OCI-LY3 (cell line): Measurements from ENCODE around the gene MXD1.

Source experiments
- H2AFZ ChIP-seq: fragments of 200-600, 300-600 bp; shearing (Covaris generic); 2 replicates; pipeline ENCODE4 v1.6.0; 2014; ENCODE audit warnings: antibody characterized with exemption, low read depth, low read length
- H3K27ac ChIP-seq: fragments of 200-600, 300-600 bp; sonication (generic); 2 replicates; pipeline ENCODE4 v1.5.1; 2014; ENCODE audit warnings: mild to moderate bottlenecking, low read length, moderate library complexity, mixed read lengths
- H3K27me3 ChIP-seq: fragments of 200-600, 300-600 bp; sonication (generic); 2 replicates; pipeline ENCODE4 v1.6.1; 2014; ENCODE audit warnings: low read depth, low read length, mixed read lengths
- H3K36me3 ChIP-seq: fragments of 200-600, 300-600 bp; sonication (generic); replicated peaks from 2 replicates; pipeline ENCODE3; 2014; ENCODE audit warnings: low read depth, low read length, mixed read lengths
- H3K4me1 ChIP-seq: fragments of 300-600, 200-600 bp; sonication (generic); 2 replicates; pipeline ENCODE4 v1.6.1; 2014; ENCODE audit warnings: low read length, mixed read lengths
- H3K4me2 ChIP-seq: fragments of 200-600, 300-600 bp; sonication (generic); 2 replicates; pipeline ENCODE4 v1.6.1; 2014; ENCODE audit warnings: low read length, mixed read lengths
- H3K4me3 ChIP-seq: fragments of 300-600, 200-600 bp; sonication (generic); 2 replicates; pipeline ENCODE4 v1.5.1; 2014; ENCODE audit warnings: antibody characterized with exemption, mild to moderate bottlenecking, low read length, moderate library complexity
- H3K79me2 ChIP-seq: fragments of 300-600, 200-600 bp; shearing (Covaris generic); 2 replicates; pipeline ENCODE4 v1.6.1; 2014; ENCODE audit warnings: mild to moderate bottlenecking, low read length, mixed read lengths
- H3K9ac ChIP-seq: fragments of 300-600, 200-600 bp; shearing (Covaris generic); 2 replicates; pipeline ENCODE4 v1.6.0; 2014; ENCODE audit warnings: mild to moderate bottlenecking, low read length, moderate library complexity
- H3K9me3 ChIP-seq: fragments of 200-600, 300-600 bp; shearing (Covaris generic); 2 replicates; pipeline ENCODE4 v1.6.1; 2014; ENCODE audit warnings: low read length, mixed read lengths; ENCODE audit not compliant: insufficient read depth
- H4K20me1 ChIP-seq: fragments of 200-600, 300-600 bp; sonication (generic); 2 replicates; pipeline ENCODE4 v1.6.1; 2016; ENCODE audit warnings: low read length, mixed read lengths; ENCODE audit not compliant: insufficient read depth
- EZH2phosphoT487 ChIP-seq: fragments of 200-600 bp; shearing (Covaris generic); IDR thresholded peaks from 2 replicates; pipeline ENCODE4 v1.6.1; 2018; ENCODE audit warnings: antibody characterized with exemption, mixed run types, low read depth
- TF ChIP-seq, protein P1 (sequence below): fragments of 200-600, 300-600 bp; sonication (generic); IDR thresholded peaks from 2 replicates; pipeline ENCODE4 v1.5.1; 2014; ENCODE audit warnings: antibody characterized with exemption, low read length, low read depth

MXD1 gene

DNA sequence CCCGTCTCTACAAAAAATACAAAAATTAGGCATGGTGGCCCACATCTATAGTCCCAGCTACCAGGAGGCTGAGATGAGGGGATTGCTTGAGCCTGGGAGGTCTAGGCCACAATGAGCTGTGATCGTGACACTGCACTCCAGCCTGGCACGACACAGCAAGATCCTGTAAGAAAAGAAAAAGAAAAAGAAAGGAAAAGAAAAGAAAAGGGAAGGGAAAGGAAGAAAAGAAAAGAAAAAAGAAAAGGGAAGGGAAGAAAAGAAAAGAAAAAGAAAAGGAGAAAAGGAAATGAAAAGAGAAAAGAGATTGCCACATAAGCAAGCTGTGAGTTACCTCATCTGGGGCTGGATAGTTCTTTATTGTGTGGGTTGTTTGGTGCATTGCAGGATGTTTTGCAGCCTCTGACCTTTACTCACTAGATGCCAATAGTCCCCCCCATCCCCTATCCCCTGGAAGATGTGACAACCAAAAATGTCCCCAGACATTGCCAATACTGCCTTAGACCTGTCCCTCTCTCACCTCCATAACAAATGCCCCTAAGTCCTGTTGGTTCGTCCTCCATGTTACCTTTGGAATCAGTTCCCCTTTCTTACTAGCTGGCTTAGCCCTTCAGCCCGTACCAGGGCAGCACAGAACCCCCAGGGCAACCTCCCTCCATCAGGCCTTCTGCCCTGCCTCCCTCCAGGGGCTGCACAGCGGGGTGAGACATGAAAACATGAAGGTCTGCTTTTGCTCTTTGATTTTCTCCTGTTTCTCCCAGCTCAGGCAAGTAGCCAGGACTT is 37.6 kb downstream of the MXD1 start:
- no peaks in the 10 kb centered on the region for H3K36me3 ChIP-seq
- H3K9me3 ChIP-seq, result no peaks in the 10 kb centered on the region
- TF ChIP-seq, protein P1, sequence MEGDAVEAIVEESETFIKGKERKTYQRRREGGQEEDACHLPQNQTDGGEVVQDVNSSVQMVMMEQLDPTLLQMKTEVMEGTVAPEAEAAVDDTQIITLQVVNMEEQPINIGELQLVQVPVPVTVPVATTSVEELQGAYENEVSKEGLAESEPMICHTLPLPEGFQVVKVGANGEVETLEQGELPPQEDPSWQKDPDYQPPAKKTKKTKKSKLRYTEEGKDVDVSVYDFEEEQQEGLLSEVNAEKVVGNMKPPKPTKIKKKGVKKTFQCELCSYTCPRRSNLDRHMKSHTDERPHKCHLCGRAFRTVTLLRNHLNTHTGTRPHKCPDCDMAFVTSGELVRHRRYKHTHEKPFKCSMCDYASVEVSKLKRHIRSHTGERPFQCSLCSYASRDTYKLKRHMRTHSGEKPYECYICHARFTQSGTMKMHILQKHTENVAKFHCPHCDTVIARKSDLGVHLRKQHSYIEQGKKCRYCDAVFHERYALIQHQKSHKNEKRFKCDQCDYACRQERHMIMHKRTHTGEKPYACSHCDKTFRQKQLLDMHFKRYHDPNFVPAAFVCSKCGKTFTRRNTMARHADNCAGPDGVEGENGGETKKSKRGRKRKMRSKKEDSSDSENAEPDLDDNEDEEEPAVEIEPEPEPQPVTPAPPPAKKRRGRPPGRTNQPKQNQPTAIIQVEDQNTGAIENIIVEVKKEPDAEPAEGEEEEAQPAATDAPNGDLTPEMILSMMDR, result no peak
- TF ChIP-seq EZH2phosphoT487, result no peak
- no peaks in the 10 kb centered on the region for H4K20me1 ChIP-seq
- H3K9ac ChIP-seq, result no peak overlapping the region
- no peak overlapping the region for H3K27ac ChIP-seq
- H3K4me1 ChIP-seq, result 0 out of 2 replicates have a peak, but pooled peaks cover 3% of the 10 kb centered on the region
- H3K4me3 ChIP-seq, result no peak overlapping the region
- peaks cover 13% of the 10 kb centered on the region for H3K27me3 ChIP-seq
- no peak overlapping the region for H3K4me2 ChIP-seq
- no peak overlapping the region for H2AFZ ChIP-seq
- H3K79me2 ChIP-seq, result no peaks in the 10 kb centered on the region

GRCh38 chr2:69954084-69954483 is 39.2 kb downstream of the MXD1 start:
- H3K27ac ChIP-seq, result no peak overlapping the region
- H3K36me3 ChIP-seq, result no peaks in the 10 kb centered on the region
- no peaks in the 10 kb centered on the region for H4K20me1 ChIP-seq
- H3K79me2 ChIP-seq, result no peaks in the 10 kb centered on the region
- H2AFZ ChIP-seq, result no peak overlapping the region
- H3K9me3 ChIP-seq, result no peaks in the 10 kb centered on the region
- peaks cover 18% of the 10 kb centered on the region for H3K27me3 ChIP-seq
- H3K4me3 ChIP-seq, result no peak overlapping the region
- H3K4me2 ChIP-seq, result no peak overlapping the region
- no peak overlapping the region for H3K9ac ChIP-seq
- no peak for TF ChIP-seq EZH2phosphoT487
- TF ChIP-seq, protein P1, result no peak
- H3K4me1 ChIP-seq, result peaks cover 5% of the 10 kb centered on the region; the same call in 1 of the 2 replicates

GRCh38 chr2:69955029-69955428 is 40.1 kb downstream of the MXD1 start:
- Histone ChIP-seq H2AFZ (no peak overlapping the region), H3K79me2 (no peaks in the 10 kb centered on the region), H3K4me1 (peaks cover 5% of the 10 kb centered on the region; the same call in 1 of the 2 replicates), H3K27me3 (peaks cover 18% of the 10 kb centered on the region), H3K4me3 (no peak overlapping the region), H3K4me2 (no peak overlapping the region), H3K9me3 (no peaks in the 10 kb centered on the region), H3K9ac (no peak overlapping the region), H4K20me1 (no peaks in the 10 kb centered on the region), H3K27ac (no peak overlapping the region), H3K36me3 (no peaks in the 10 kb centered on the region)
- TF ChIP-seq, protein P1, result no peak
- TF ChIP-seq EZH2phosphoT487, result no peak

- no peak overlapping the region for H3K4me3 ChIP-seq
- H3K4me2 ChIP-seq, result no peak overlapping the region
- no peak overlapping the region for H2AFZ ChIP-seq
- no peaks in the 10 kb centered on the region for H3K36me3 ChIP-seq
- TF ChIP-seq, protein P1, result no peak
- TF ChIP-seq EZH2phosphoT487, result no peak
- no peak overlapping the region for H3K9ac ChIP-seq
- no peaks in the 10 kb centered on the region for H3K9me3 ChIP-seq
- no peak overlapping the region for H3K27ac ChIP-seq
- H3K27me3 ChIP-seq, result peaks cover 18% of the 10 kb centered on the region
- no peaks in the 10 kb centered on the region for H3K79me2 ChIP-seq
- H4K20me1 ChIP-seq, result no peaks in the 10 kb centered on the region
- H3K4me1 ChIP-seq, result peaks cover 5% of the 10 kb centered on the region; the same call in 1 of the 2 replicates
Observed at GRCh38 chr2:69956475-69956979, 41.6 kb downstream of the MXD1 start.
